Calu3 (cell line): ENCODE data around the gene MON1A. TPM values are rescaled to one million over a fixed set of nuclear protein-coding genes. Genes with fewer than 3 reads are reported as not detected.
"Not testable (repeated sequence)": the region's sequence is repeated elsewhere in the genome, so short reads cannot be mapped to it uniquely, and the experiment has no call there.

Experiments
- BruUV-seq: library from RNA; stranded (reverse); fragments of 400-500 nt; replicated peaks from 2 replicates; lab custom pipeline; 2021; lab: Mats Ljungman, UMichigan
- CTCF ChIA-PET: fragments of 300-600 bp; sonication (Branson Sonifier 250); formaldehyde crosslinking; loops from one replicate; lab custom pipeline; 2022; ENCODE audit warnings: antibody characterized with exemption; lab: Charles Lee
- DNase-seq: peaks from one replicate; pipeline ENCODE4 v3.0.0; 2022
- H3K27ac Mint-ChIP-seq: one replicate; pipeline ENCODE4 v1.8.0; 2022; ENCODE audit warnings: mixed read lengths; ENCODE audit not compliant: unreplicated experiment
- H3K27me3 Mint-ChIP-seq: one replicate; pipeline ENCODE4 v1.8.0; 2022; ENCODE audit warnings: mixed read lengths; ENCODE audit not compliant: unreplicated experiment
- H3K36me3 Mint-ChIP-seq: one replicate; pipeline ENCODE4 v1.8.0; 2022; ENCODE audit warnings: mild to moderate bottlenecking, moderate library complexity, mixed read lengths; ENCODE audit not compliant: insufficient read depth, unreplicated experiment
- H3K4me1 Mint-ChIP-seq: one replicate; pipeline ENCODE4 v1.8.0; 2022; ENCODE audit warnings: mild to moderate bottlenecking, low read depth, mixed read lengths; ENCODE audit not compliant: unreplicated experiment
- H3K4me3 Mint-ChIP-seq: one replicate; pipeline ENCODE4 v1.8.0; 2022; ENCODE audit warnings: mild to moderate bottlenecking, low read depth, moderate library complexity, mixed read lengths; ENCODE audit not compliant: unreplicated experiment
- H3K9me3 Mint-ChIP-seq: one replicate; pipeline ENCODE4 v1.8.0; 2022; ENCODE audit warnings: low read depth, mixed read lengths; ENCODE audit not compliant: unreplicated experiment
- CTCF ChIP-seq: fragments of 200-600 bp; IDR thresholded peaks from one replicate; pipeline ENCODE4 v1.8.0; 2022; ENCODE audit warnings: antibody characterized with exemption; ENCODE audit not compliant: unreplicated experiment
- intact Hi-C: fragments of 100-400 bp; cut with micrococcal nuclease; formaldehyde crosslinking; loops from one replicate; pipeline ENCODE4 v1.10.0; 2022; ENCODE audit not compliant: unreplicated experiment
- total RNA-seq: library from RNA; stranded (reverse); gene quantifications from 2 replicates; pipeline ENCODE4 v1.2.3, GENCODE V29; 2022

Gene MON1A
- total RNA-seq, 1 experiment from 2014 or later: 8.4 TPM

GRCh38 chr3:49926117-49926728 is 3.4 kb downstream of the MON1A start:
- Mint-ChIP-seq H3K9me3 (no peaks in the 10 kb centered on the region), H3K27ac (no peak overlapping the region), H3K36me3 (peaks cover 9% of the 10 kb centered on the region), H3K4me3 (no peak overlapping the region), H3K4me1 (peaks cover 21% of the 10 kb centered on the region), H3K27me3 (no peaks in the 10 kb centered on the region)
- DNase-seq: no peak
- intact Hi-C loops: no loop called here
- CTCF ChIA-PET: no interaction called here
- BruUV-seq: no TSS peak
- TF ChIP-seq CTCF: no peak

GRCh38 chr3:49925485-49925884 is 4.1 kb downstream of the MON1A start:
- intact Hi-C loops: no loop called here
- Mint-ChIP-seq H3K36me3 (peaks cover 10% of the 10 kb centered on the region), H3K9me3 (no peaks in the 10 kb centered on the region), H3K27ac (no peak overlapping the region), H3K4me1 (peaks cover 21% of the 10 kb centered on the region), H3K27me3 (no peaks in the 10 kb centered on the region), H3K4me3 (no peak overlapping the region)
- BruUV-seq: no TSS peak
- DNase-seq: no peak
- CTCF ChIA-PET: no interaction called here
- TF ChIP-seq CTCF: no peak

GRCh38 chr3:49924683-49925082 is 4.9 kb downstream of the MON1A start:
- no peak for TF ChIP-seq CTCF
- Mint-ChIP-seq H3K27me3 (no peaks in the 10 kb centered on the region), H3K4me1 (peaks cover 21% of the 10 kb centered on the region), H3K9me3 (no peaks in the 10 kb centered on the region), H3K27ac (no peak overlapping the region), H3K36me3 (peaks cover 14% of the 10 kb centered on the region), H3K4me3 (no peak overlapping the region)
- CTCF ChIA-PET: interaction anchor here (0.5 kb wide), 1 partner anchor 121 kb away, joined by 9 read pairs; the partner anchor contains the start of gene INKA1
- intact Hi-C loops: no loop called here
- DNase-seq: peak; percentile 15
- BruUV-seq: no TSS peak

GRCh38 chr3:49917806-49918590 is 11.6 kb downstream of the MON1A start:
- H3K36me3 Mint-ChIP-seq, CTCF ChIA-PET, H3K4me1 Mint-ChIP-seq, H3K27me3 Mint-ChIP-seq, BruUV-seq, DNase-seq, H3K27ac Mint-ChIP-seq, H3K9me3 Mint-ChIP-seq, H3K4me3 Mint-ChIP-seq, intact Hi-C loops: not testable (repeated sequence)
